SK-N-SH treated with all-trans-retinoic acid at 6 μM for 48 hours (cell line): ENCODE measurements around the gene CLCNKA.

ENCODE experiments used
- BACH2 ChIP-seq: fragments of 250-450 bp; sonication (Bioruptor Pico); IDR thresholded peaks from 2 replicates; pipeline ENCODE4 v1.9.0; 2021; ENCODE audit warnings: mild to moderate bottlenecking, borderline replicate concordance
- ISL1 ChIP-seq: fragments of 250-450 bp; sonication (Bioruptor Pico); IDR thresholded peaks from 2 replicates; pipeline ENCODE4 v2.1.2; 2022; ENCODE audit warnings: mild to moderate bottlenecking, moderate library complexity
- TCF4 ChIP-seq: fragments of 250-450 bp; sonication (Bioruptor Pico); IDR thresholded peaks from 2 replicates; pipeline ENCODE4 v1.8.0; 2021; ENCODE audit warnings: mild to moderate bottlenecking, moderate library complexity, borderline replicate concordance
- ZFP3 ChIP-seq: fragments of 250-450 bp; sonication (Bioruptor Pico); IDR thresholded peaks from 2 replicates; pipeline ENCODE4 v1.5.0; 2020; ENCODE audit warnings: mild to moderate bottlenecking, moderate library complexity
- ZFP30 ChIP-seq: fragments of 450-650 bp; formaldehyde crosslinking; IDR thresholded peaks from 2 replicates; pipeline ENCODE4 v1.5.0; 2022; ENCODE audit warnings: mild to moderate bottlenecking, moderate library complexity
- ZNF565 ChIP-seq: fragments of 450-650 bp; formaldehyde crosslinking; conservative IDR thresholded peaks from 2 replicates; pipeline ENCODE4 v1.5.0; 2020; ENCODE audit warnings: low read depth, mild to moderate bottlenecking, moderate library complexity
- TF ChIP-seq, protein P1 (sequence below): fragments of 250-450 bp; sonication (Bioruptor Pico); IDR thresholded peaks from 2 replicates; pipeline ENCODE4 v1.8.0; 2020; ENCODE audit warnings: mild to moderate bottlenecking, moderate library complexity, borderline replicate concordance
- TF ChIP-seq, protein P2 (sequence below): fragments of 250-450 bp; sonication (Bioruptor Pico); IDR thresholded peaks from 2 replicates; pipeline ENCODE4 v1.5.1; 2020; ENCODE audit warnings: low read depth, mild to moderate bottlenecking, moderate library complexity
- TF ChIP-seq, protein P3 (sequence below): fragments of 250-450 bp; sonication (Bioruptor Pico); IDR thresholded peaks from 2 replicates; pipeline ENCODE4 v1.5.1; 2021; ENCODE audit warnings: mild to moderate bottlenecking, moderate library complexity

DNA sequence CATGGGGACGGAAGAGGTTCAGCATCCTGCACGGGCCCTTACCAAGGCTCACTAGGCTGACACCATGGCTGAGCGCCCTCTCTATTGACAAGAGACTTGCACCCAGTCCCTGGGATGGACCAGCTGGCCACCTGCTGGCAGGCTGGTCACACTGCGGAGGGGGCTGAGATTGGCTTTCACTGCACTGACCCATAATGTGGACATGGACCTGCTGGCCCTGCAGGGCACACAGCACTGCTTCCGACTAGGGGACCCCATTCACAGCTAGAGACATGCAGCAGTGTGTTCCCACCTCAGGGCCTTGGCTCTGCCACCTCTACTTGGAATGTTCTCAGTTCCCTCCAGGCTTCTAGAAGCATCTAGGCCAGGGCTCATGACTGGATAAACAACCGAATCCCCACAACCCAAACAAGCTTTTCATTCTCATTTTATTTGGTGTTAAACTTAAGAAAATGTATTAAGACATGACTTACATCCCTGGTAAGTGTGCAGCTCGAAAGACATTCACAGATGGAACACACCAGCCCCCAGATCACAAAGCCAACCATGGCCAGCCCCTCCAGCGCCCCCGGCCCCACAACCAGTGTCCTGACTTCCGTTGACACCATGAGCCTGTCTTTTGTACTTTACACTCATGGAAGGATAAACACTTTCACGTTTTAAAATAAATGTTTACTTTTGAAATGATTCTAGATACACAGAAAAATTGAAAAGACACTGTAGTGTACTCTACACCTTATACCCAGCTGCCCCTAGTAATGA, 27.1 kb upstream of the CLCNKA start:
- TF ChIP-seq ISL1 (CRISPR knock-in tag), result no peak
- TF ChIP-seq ZNF565, result no peak
- TF ChIP-seq, protein P1, sequence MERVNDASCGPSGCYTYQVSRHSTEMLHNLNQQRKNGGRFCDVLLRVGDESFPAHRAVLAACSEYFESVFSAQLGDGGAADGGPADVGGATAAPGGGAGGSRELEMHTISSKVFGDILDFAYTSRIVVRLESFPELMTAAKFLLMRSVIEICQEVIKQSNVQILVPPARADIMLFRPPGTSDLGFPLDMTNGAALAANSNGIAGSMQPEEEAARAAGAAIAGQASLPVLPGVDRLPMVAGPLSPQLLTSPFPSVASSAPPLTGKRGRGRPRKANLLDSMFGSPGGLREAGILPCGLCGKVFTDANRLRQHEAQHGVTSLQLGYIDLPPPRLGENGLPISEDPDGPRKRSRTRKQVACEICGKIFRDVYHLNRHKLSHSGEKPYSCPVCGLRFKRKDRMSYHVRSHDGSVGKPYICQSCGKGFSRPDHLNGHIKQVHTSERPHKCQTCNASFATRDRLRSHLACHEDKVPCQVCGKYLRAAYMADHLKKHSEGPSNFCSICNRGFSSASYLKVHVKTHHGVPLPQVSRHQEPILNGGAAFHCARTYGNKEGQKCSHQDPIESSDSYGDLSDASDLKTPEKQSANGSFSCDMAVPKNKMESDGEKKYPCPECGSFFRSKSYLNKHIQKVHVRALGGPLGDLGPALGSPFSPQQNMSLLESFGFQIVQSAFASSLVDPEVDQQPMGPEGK (CRISPR knock-in tag), result no peak
- TF ChIP-seq BACH2 (CRISPR knock-in tag), result no peak
- TF ChIP-seq, protein P2, sequence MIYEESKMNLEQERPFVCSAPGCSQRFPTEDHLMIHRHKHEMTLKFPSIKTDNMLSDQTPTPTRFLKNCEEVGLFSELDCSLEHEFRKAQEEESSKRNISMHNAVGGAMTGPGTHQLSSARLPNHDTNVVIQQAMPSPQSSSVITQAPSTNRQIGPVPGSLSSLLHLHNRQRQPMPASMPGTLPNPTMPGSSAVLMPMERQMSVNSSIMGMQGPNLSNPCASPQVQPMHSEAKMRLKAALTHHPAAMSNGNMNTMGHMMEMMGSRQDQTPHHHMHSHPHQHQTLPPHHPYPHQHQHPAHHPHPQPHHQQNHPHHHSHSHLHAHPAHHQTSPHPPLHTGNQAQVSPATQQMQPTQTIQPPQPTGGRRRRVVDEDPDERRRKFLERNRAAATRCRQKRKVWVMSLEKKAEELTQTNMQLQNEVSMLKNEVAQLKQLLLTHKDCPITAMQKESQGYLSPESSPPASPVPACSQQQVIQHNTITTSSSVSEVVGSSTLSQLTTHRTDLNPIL (CRISPR knock-in tag), result no peak
- TF ChIP-seq ZFP3 (CRISPR knock-in tag), result no peak
- TF ChIP-seq, protein P3, sequence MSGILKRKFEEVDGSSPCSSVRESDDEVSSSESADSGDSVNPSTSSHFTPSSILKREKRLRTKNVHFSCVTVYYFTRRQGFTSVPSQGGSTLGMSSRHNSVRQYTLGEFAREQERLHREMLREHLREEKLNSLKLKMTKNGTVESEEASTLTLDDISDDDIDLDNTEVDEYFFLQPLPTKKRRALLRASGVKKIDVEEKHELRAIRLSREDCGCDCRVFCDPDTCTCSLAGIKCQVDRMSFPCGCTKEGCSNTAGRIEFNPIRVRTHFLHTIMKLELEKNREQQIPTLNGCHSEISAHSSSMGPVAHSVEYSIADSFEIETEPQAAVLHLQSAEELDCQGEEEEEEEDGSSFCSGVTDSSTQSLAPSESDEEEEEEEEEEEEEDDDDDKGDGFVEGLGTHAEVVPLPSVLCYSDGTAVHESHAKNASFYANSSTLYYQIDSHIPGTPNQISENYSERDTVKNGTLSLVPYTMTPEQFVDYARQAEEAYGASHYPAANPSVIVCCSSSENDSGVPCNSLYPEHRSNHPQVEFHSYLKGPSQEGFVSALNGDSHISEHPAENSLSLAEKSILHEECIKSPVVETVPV, result no peak
- TF ChIP-seq ZFP30 (CRISPR knock-in tag), result no peak
- TF ChIP-seq TCF4 (CRISPR knock-in tag), result no peak
